Liver (tissue), 9 donors: ENCODE results near the gene SKOR1. TPM values are rescaled to one million over a fixed set of nuclear protein-coding genes. Genes with fewer than 3 reads are reported as not detected.

Experiments used
- DNase-seq: peaks from one replicate; pipeline ENCODE4 v3.0.0-alpha.2; 2017; ENCODE audit warnings: low spot score
- H3K27ac ChIP-seq, 2 donors: one replicate each; pipeline ENCODE4 v1.7.0; 2013; ENCODE audit warnings: inconsistent platforms in 2 of 2, low read length in 2 of 2, control low read depth in 1 of 2, low read depth in 1 of 2, mild to moderate bottlenecking in 1 of 2
- H3K27me3 ChIP-seq, 4 donors: one replicate each; pipeline versions ENCODE4 v1.6.1 to v1.7.0; 2013; ENCODE audit warnings: low read length in 3 of 4, inconsistent platforms in 1 of 4, mild to moderate bottlenecking in 1 of 4, moderate library complexity in 1 of 4; ENCODE audit not compliant: control insufficient read depth in 4 of 4, insufficient read depth in 4 of 4
- H3K36me3 ChIP-seq, 4 donors: one replicate each; pipeline versions ENCODE4 v1.6.1 to v1.7.0; 2013; ENCODE audit warnings: low read length in 3 of 4, mild to moderate bottlenecking in 3 of 4, low read depth in 1 of 4, moderate library complexity in 1 of 4; ENCODE audit not compliant: control insufficient read depth in 4 of 4, insufficient read depth in 3 of 4
- H3K4me1 ChIP-seq, 4 donors: one replicate each; pipeline versions ENCODE4 v1.6.1 to v1.7.0; 2013; ENCODE audit warnings: low read length in 3 of 4, mild to moderate bottlenecking in 3 of 4, moderate library complexity in 1 of 4; ENCODE audit not compliant: control insufficient read depth in 4 of 4, insufficient read depth in 4 of 4
- H3K4me3 ChIP-seq, 3 donors: one replicate each; pipeline versions ENCODE4 v1.6.1 to v1.7.0; 2013; ENCODE audit warnings: low read length in 3 of 3, control low read depth in 1 of 3, low read depth in 1 of 3, mild to moderate bottlenecking in 1 of 3
- H3K9ac ChIP-seq, 2 donors: one replicate each; pipeline ENCODE4 v1.7.0; 2013; ENCODE audit warnings: low read length in 2 of 2, mild to moderate bottlenecking in 2 of 2, moderate library complexity in 2 of 2, control low read depth in 1 of 2, low read depth in 1 of 2
- H3K9me3 ChIP-seq, 4 donors: one replicate each; pipeline versions ENCODE4 v1.6.1 to v1.7.0; 2013; ENCODE audit warnings: low read length in 3 of 4; ENCODE audit not compliant: control insufficient read depth in 4 of 4
- FOXA2 ChIP-seq: IDR thresholded peaks from 2 replicates; pipeline ENCODE4 v1.6.1; 2016; ENCODE audit warnings: antibody characterized with exemption
- GABPA ChIP-seq, 2 donors: IDR thresholded peaks in 1 of 2; conservative IDR thresholded peaks in 1 of 2; 2 replicates each; pipeline ENCODE4 v1.6.1; 2016; ENCODE audit warnings: antibody characterized with exemption in 2 of 2, mild to moderate bottlenecking in 1 of 2, moderate library complexity in 1 of 2
- HNF4A ChIP-seq, 2 donors: conservative IDR thresholded peaks; 2 replicates each; pipeline ENCODE4 v1.6.1; 2016; ENCODE audit warnings: antibody characterized with exemption in 2 of 2, mild to moderate bottlenecking in 2 of 2
- HNF4G ChIP-seq: IDR thresholded peaks from 2 replicates; pipeline ENCODE4 v1.6.1; 2016; ENCODE audit warnings: antibody characterized with exemption
- JUND ChIP-seq, 2 donors: IDR thresholded peaks; 2 replicates each; pipeline ENCODE4 v1.6.1; 2016; ENCODE audit warnings: antibody characterized with exemption in 2 of 2
- NR2F2 ChIP-seq: IDR thresholded peaks from 2 replicates; pipeline ENCODE4 v1.6.1; 2016; ENCODE audit warnings: antibody characterized with exemption
- RAD21 ChIP-seq, 2 donors: IDR thresholded peaks; 2 replicates each; pipeline ENCODE4 v1.6.1; 2016; ENCODE audit warnings: antibody characterized with exemption in 2 of 2, mild to moderate bottlenecking in 2 of 2
- RXRA ChIP-seq, 2 donors: IDR thresholded peaks; 2 replicates each; pipeline ENCODE4 v1.6.1; 2017 to 2018; ENCODE audit warnings: antibody characterized with exemption in 2 of 2, mild to moderate bottlenecking in 1 of 2
- SP1 ChIP-seq: IDR thresholded peaks from 2 replicates; pipeline ENCODE4 v1.6.1; 2018; ENCODE audit warnings: antibody characterized with exemption, mild to moderate bottlenecking
- TAF1 ChIP-seq: conservative IDR thresholded peaks from 2 replicates; pipeline ENCODE4 v1.6.1; 2016; ENCODE audit warnings: antibody characterized with exemption, mild to moderate bottlenecking
- YY1 ChIP-seq: IDR thresholded peaks from 2 replicates; pipeline ENCODE4 v1.6.1; 2016; ENCODE audit warnings: antibody characterized with exemption, mild to moderate bottlenecking
- WGBS: extraction: QIAGEN DNeasy Blood & Tissue Kit; methylation state at CpG from one replicate; pipeline ENCODE4 v1.1.7; 2013; 5-methylcytosine and 5-hydroxymethylcytosine counted together
- polyA plus RNA-seq, 2 donors: library from polyadenylated mRNA; stranded (reverse) in 1 of 2; unstranded in 1 of 2; fragments of 200-250 nt in 1 of 2; fragments of >200 nt in 1 of 2; fragmentation: Nextera tagmentation in 1 of 2; extraction: Ambion mirVana in 1 of 2; gene quantifications; one replicate each; pipeline versions ENCODE4 v1.2.1 to v1.2.3, GENCODE V29; 2013 to 2015
- total RNA-seq, 2 donors: library from RNA; depleted of rRNA; stranded (reverse); fragments of >200 nt; gene quantifications; one replicate each; pipeline ENCODE4 v1.2.3, GENCODE V29; 2014
- TF ChIP-seq, protein P1 (sequence below): IDR thresholded peaks from 2 replicates; pipeline ENCODE4 v1.6.1; 2016; ENCODE audit warnings: antibody characterized with exemption, mild to moderate bottlenecking
- TF ChIP-seq, protein P2 (sequence below): IDR thresholded peaks from 2 replicates; pipeline ENCODE4 v1.6.1; 2016; ENCODE audit warnings: antibody characterized with exemption
- TF ChIP-seq, protein P3 (sequence below): fragments of 150-350 bp; IDR thresholded peaks from 2 replicates; pipeline ENCODE4 v1.5.1; 2017; ENCODE audit warnings: improper control_type of control experiment, low read depth, low read length; ENCODE audit not compliant: missing input control
- TF ChIP-seq, protein P4 (sequence below): IDR thresholded peaks from 2 replicates; pipeline ENCODE4 v1.6.1; 2016; ENCODE audit warnings: antibody characterized with exemption
- TF ChIP-seq, protein P5 (sequence below): IDR thresholded peaks from 2 replicates; pipeline ENCODE4 v1.6.1; 2016; ENCODE audit warnings: antibody characterized with exemption
- donor health status: healthy.
- donor health status: healthy.
- donor health status: healthy.
- donor health status: healthy.
- donor health status: healthy.

Gene SKOR1
- total and polyA plus RNA-seq, 4 donors, result 0.02 to 0.17 (median 0.05) TPM; not detected in 1

DNA sequence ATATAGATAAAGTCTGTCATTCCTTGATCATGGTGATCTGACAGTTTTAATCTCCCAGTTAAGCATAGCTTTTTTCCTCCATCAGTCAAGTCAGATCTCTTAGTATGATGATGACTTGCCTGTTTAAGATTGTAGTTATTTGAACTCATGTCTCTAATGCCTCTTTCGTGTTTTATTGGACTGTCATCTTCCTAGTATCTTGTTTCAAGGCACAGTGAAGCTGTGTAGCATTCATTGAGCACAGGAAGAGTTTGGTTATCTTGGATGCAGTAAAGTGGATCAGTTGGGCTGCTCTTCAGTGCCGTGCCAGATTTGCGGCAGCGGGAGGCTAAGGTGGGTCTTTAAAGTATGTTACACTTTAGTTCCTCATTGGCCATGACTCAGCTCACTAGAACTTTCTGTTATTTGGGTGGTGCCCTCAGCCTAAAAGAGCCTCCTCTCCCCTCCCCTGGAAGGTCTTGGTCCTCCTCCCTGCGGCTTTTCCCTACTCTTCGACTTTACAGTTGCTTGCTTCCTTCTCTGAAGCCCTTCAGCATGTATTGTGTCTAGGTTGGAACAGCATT, 45.7 kb upstream of the SKOR1 start:
- DNase-seq, result no peak
- Histone ChIP-seq H3K4me1 (peaks cover 0 to 6% (median 2%) of the 10 kb centered on the region in 4 donors), H3K27ac (no peak overlapping the region), H3K27me3 (no peaks in the 10 kb centered on the region), H3K4me3 (no peak overlapping the region), H3K9ac (no peak overlapping the region), H3K36me3 (peaks cover 0 to 6% (median under 1%) of the 10 kb centered on the region in 4 donors), H3K9me3 (no peaks in the 10 kb centered on the region)
- TF ChIP-seq, protein P1, sequence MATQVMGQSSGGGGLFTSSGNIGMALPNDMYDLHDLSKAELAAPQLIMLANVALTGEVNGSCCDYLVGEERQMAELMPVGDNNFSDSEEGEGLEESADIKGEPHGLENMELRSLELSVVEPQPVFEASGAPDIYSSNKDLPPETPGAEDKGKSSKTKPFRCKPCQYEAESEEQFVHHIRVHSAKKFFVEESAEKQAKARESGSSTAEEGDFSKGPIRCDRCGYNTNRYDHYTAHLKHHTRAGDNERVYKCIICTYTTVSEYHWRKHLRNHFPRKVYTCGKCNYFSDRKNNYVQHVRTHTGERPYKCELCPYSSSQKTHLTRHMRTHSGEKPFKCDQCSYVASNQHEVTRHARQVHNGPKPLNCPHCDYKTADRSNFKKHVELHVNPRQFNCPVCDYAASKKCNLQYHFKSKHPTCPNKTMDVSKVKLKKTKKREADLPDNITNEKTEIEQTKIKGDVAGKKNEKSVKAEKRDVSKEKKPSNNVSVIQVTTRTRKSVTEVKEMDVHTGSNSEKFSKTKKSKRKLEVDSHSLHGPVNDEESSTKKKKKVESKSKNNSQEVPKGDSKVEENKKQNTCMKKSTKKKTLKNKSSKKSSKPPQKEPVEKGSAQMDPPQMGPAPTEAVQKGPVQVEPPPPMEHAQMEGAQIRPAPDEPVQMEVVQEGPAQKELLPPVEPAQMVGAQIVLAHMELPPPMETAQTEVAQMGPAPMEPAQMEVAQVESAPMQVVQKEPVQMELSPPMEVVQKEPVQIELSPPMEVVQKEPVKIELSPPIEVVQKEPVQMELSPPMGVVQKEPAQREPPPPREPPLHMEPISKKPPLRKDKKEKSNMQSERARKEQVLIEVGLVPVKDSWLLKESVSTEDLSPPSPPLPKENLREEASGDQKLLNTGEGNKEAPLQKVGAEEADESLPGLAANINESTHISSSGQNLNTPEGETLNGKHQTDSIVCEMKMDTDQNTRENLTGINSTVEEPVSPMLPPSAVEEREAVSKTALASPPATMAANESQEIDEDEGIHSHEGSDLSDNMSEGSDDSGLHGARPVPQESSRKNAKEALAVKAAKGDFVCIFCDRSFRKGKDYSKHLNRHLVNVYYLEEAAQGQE, result no peak
- TF ChIP-seq, protein P2, sequence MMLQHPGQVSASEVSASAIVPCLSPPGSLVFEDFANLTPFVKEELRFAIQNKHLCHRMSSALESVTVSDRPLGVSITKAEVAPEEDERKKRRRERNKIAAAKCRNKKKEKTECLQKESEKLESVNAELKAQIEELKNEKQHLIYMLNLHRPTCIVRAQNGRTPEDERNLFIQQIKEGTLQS, result no peak
- TF ChIP-seq, protein P3, sequence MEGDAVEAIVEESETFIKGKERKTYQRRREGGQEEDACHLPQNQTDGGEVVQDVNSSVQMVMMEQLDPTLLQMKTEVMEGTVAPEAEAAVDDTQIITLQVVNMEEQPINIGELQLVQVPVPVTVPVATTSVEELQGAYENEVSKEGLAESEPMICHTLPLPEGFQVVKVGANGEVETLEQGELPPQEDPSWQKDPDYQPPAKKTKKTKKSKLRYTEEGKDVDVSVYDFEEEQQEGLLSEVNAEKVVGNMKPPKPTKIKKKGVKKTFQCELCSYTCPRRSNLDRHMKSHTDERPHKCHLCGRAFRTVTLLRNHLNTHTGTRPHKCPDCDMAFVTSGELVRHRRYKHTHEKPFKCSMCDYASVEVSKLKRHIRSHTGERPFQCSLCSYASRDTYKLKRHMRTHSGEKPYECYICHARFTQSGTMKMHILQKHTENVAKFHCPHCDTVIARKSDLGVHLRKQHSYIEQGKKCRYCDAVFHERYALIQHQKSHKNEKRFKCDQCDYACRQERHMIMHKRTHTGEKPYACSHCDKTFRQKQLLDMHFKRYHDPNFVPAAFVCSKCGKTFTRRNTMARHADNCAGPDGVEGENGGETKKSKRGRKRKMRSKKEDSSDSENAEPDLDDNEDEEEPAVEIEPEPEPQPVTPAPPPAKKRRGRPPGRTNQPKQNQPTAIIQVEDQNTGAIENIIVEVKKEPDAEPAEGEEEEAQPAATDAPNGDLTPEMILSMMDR, result no peak
- TF ChIP-seq RAD21 (IDR thresholded peaks at IDR 0.05), result no peak
- no peak for TF ChIP-seq FOXA2
- TF ChIP-seq, protein P4, sequence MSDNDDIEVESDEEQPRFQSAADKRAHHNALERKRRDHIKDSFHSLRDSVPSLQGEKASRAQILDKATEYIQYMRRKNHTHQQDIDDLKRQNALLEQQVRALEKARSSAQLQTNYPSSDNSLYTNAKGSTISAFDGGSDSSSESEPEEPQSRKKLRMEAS, result no peak
- TF ChIP-seq HNF4G, result no peak
- TF ChIP-seq YY1, result no peak
- no peak for TF ChIP-seq TAF1
- TF ChIP-seq HNF4A (conservative IDR thresholded peaks at IDR 0.05), result no peak
- TF ChIP-seq RXRA (IDR thresholded peaks at IDR 0.05), result no peak
- TF ChIP-seq, protein P5, sequence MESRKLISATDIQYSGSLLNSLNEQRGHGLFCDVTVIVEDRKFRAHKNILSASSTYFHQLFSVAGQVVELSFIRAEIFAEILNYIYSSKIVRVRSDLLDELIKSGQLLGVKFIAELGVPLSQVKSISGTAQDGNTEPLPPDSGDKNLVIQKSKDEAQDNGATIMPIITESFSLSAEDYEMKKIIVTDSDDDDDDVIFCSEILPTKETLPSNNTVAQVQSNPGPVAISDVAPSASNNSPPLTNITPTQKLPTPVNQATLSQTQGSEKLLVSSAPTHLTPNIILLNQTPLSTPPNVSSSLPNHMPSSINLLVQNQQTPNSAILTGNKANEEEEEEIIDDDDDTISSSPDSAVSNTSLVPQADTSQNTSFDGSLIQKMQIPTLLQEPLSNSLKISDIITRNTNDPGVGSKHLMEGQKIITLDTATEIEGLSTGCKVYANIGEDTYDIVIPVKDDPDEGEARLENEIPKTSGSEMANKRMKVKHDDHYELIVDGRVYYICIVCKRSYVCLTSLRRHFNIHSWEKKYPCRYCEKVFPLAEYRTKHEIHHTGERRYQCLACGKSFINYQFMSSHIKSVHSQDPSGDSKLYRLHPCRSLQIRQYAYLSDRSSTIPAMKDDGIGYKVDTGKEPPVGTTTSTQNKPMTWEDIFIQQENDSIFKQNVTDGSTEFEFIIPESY, result no peak
- 81% methylated on average over 6 of the region's 6 CpGs for WGBS

DNA sequence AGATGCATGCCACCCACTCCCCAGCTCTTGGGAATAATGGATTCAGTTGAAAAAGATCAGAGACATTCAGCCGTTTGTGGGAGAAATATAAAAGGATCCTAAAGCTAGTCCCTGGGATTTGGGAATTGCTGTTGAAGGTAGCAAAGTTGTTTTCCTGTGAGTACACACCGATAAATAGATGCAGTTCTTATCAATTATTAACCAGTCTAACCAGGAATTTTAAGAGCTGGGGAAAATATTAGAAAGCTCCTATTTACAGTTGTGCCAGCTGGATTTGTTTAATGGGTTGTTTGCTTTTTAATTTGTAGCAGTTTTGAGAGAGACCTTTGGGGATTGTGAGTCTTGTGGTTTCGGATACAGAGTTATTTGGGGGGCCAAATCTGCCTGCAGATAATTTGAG, 44.2 kb upstream of the SKOR1 start:
- Histone ChIP-seq H3K9ac (no peak overlapping the region), H3K4me3 (no peak overlapping the region), H3K27ac (no peak overlapping the region), H3K4me1 (peaks cover 0 to 6% (median 2%) of the 10 kb centered on the region in 4 donors), H3K9me3 (no peaks in the 10 kb centered on the region), H3K27me3 (no peaks in the 10 kb centered on the region), H3K36me3 (peaks cover 0 to 6% (median under 1%) of the 10 kb centered on the region in 4 donors)
- DNase-seq, result no peak
- 66% methylated on average over 3 of the region's 3 CpGs for WGBS
- TF ChIP-seq, protein P1, result no peak
- TF ChIP-seq GABPA (IDR thresholded peaks at IDR 0.05 in 1 of 2, conservative IDR thresholded peaks at IDR 0.05 in 1 of 2) (no peak), RXRA (IDR thresholded peaks at IDR 0.05) (no peak), RAD21 (IDR thresholded peaks at IDR 0.05) (no peak), TAF1 (no peak), HNF4G (no peak), SP1 (no peak), FOXA2 (no peak), NR2F2 (no peak), JUND (IDR thresholded peaks at IDR 0.05) (no peak), YY1 (no peak)
- TF ChIP-seq, protein P5, result no peak
- TF ChIP-seq, protein P4, result no peak
- TF ChIP-seq, protein P2, result no peak
